GM08714 (cell line): ENCODE data around the gene CRLF2.
"Not testable (repeated sequence)": the region's sequence is repeated elsewhere in the genome, so short reads cannot be mapped to it uniquely, and the experiment has no call there.

Experiments used
- H3K4me3 ChIP-seq: fragments of 200-500 bp; sonication (Bioruptor generic); 2 replicates; pipeline ENCODE4 v1.5.1; 2014; ENCODE audit warnings: mild to moderate bottlenecking, low read length, inconsistent platforms
- ZNF274 ChIP-seq: IDR thresholded peaks from 2 replicates; pipeline ENCODE4 v1.6.1; 2012; ENCODE audit warnings: mild to moderate bottlenecking, low read depth, low read length

The CRLF2 gene

GRCh38 chrX:1185561-1185960 lies 26.9 kb downstream of the CRLF2 start:
- no peak for TF ChIP-seq ZNF274
- H3K4me3 ChIP-seq, result no peak overlapping the region

GRCh38 chrX:1182211-1182610 lies 30.2 kb downstream of the CRLF2 start:
- no peak overlapping the region for H3K4me3 ChIP-seq
- no peak for TF ChIP-seq ZNF274

- H3K4me3 ChIP-seq, result not testable (repeated sequence)
Measured at GRCh38 chrX:1181661-1182060, 30.8 kb downstream of the CRLF2 start.

GRCh38 chrX:1181170-1181569 lies 31.3 kb downstream of the CRLF2 start:
- TF ChIP-seq ZNF274, result no peak
- no peak overlapping the region for H3K4me3 ChIP-seq

GRCh38 chrX:1178580-1179057 lies 33.8 kb downstream of the CRLF2 start:
- no peak overlapping the region for H3K4me3 ChIP-seq
- TF ChIP-seq ZNF274, result no peak

- not testable (repeated sequence) for H3K4me3 ChIP-seq
Measured at GRCh38 chrX:1176531-1177320, 35.7 kb downstream of the CRLF2 start.

GRCh38 chrX:1174609-1175545 lies 37.6 kb downstream of the CRLF2 start:
- not testable (repeated sequence) for H3K4me3 ChIP-seq

- not testable (repeated sequence) for H3K4me3 ChIP-seq
Measured at GRCh38 chrX:1173435-1173834, 39.0 kb downstream of the CRLF2 start.

GRCh38 chrX:1172496-1172895 lies 40.0 kb downstream of the CRLF2 start:
- no peak overlapping the region for H3K4me3 ChIP-seq
- no peak for TF ChIP-seq ZNF274

GRCh38 chrX:1171915-1172314 lies 40.5 kb downstream of the CRLF2 start:
- not testable (repeated sequence) for H3K4me3 ChIP-seq

- H3K4me3 ChIP-seq, result no peak overlapping the region
- TF ChIP-seq ZNF274, result no peak
Measured at GRCh38 chrX:1170243-1170642, 42.2 kb downstream of the CRLF2 start.

- no peak for TF ChIP-seq ZNF274
Measured at GRCh38 chrX:1169189-1169588, 43.3 kb downstream of the CRLF2 start.

GRCh38 chrX:1167918-1168481 lies 44.4 kb downstream of the CRLF2 start:
- TF ChIP-seq ZNF274, result no peak
- no peak overlapping the region for H3K4me3 ChIP-seq

More at GRCh38 chrX:1169189-1169588, 43.3 kb downstream of the CRLF2 start:
- H3K4me3 ChIP-seq, result no peak overlapping the region

GRCh38 chrX:1167466-1167865 lies 45.0 kb downstream of the CRLF2 start:
- TF ChIP-seq ZNF274, result no peak
- H3K4me3 ChIP-seq, result no peak overlapping the region
